Astrocyte (in vitro differentiated cells and primary cell): Measurements from ENCODE around the gene OLIG1. TPM values are rescaled to one million over a fixed set of nuclear protein-coding genes. Genes with fewer than 3 reads are reported as not detected.

Experiments used
- DNase-seq: peaks from one replicate; pipeline ENCODE4 v3.0.0-alpha.2; 2010; ENCODE audit warnings: low read depth
- FAIRE-seq: peaks from 2 replicates; lab custom pipeline; 2011; peaks lifted over from hg19 to GRCh38; lab: Jason Lieb, UNC
- H2AFZ ChIP-seq: 2 replicates; pipeline ENCODE4 v1.6.0; 2012; ENCODE audit warnings: low read depth, low read length, inconsistent platforms
- H3K27ac ChIP-seq: 2 replicates; pipeline ENCODE4 v1.5.1; 2011; ENCODE audit warnings: low read depth, low read length, inconsistent platforms
- H3K27me3 ChIP-seq: 2 replicates; pipeline ENCODE4 v1.6.0; 2011; ENCODE audit warnings: low read length, inconsistent platforms; ENCODE audit not compliant: insufficient read depth
- H3K36me3 ChIP-seq: 2 replicates; pipeline ENCODE4 v1.5.1; 2011; ENCODE audit warnings: low read length, inconsistent platforms; ENCODE audit not compliant: insufficient read depth
- H3K4me1 ChIP-seq: 2 replicates; pipeline ENCODE4 v1.5.1; 2011; ENCODE audit warnings: low read length, inconsistent platforms; ENCODE audit not compliant: insufficient read depth
- H3K4me2 ChIP-seq: 2 replicates; pipeline ENCODE4 v1.6.0; 2012; ENCODE audit warnings: low read length, inconsistent platforms
- H3K4me3 ChIP-seq: 2 replicates; pipeline ENCODE4 v1.5.1; 2011; ENCODE audit warnings: low read depth, mild to moderate bottlenecking, low read length, inconsistent platforms; ENCODE audit not compliant: insufficient read depth
- H3K79me2 ChIP-seq: 2 replicates; pipeline ENCODE4 v1.6.0; 2012; ENCODE audit warnings: mild to moderate bottlenecking, low read length, inconsistent platforms; ENCODE audit not compliant: insufficient read depth
- H3K9ac ChIP-seq: 2 replicates; pipeline ENCODE4 v1.6.0; 2012; ENCODE audit warnings: mild to moderate bottlenecking, low read length, inconsistent platforms
- H3K9me3 ChIP-seq: 2 replicates; pipeline ENCODE4 v1.5.1; 2012; ENCODE audit warnings: low read depth, mild to moderate bottlenecking, low read length, inconsistent platforms; ENCODE audit not compliant: insufficient read depth
- H4K20me1 ChIP-seq: 2 replicates; pipeline ENCODE4 v1.6.0; 2012; ENCODE audit warnings: low read length, inconsistent platforms; ENCODE audit not compliant: insufficient read depth
- H3K27ac Mint-ChIP-seq: one replicate; pipeline ENCODE4 v1.8.0; 2021; ENCODE audit warnings: mild to moderate bottlenecking, mixed read lengths; ENCODE audit not compliant: unreplicated experiment
- H3K27me3 Mint-ChIP-seq: one replicate; pipeline ENCODE4 v1.8.0; 2021; ENCODE audit warnings: low read depth, mixed read lengths; ENCODE audit not compliant: unreplicated experiment
- H3K36me3 Mint-ChIP-seq: one replicate; pipeline ENCODE4 v1.8.0; 2021; ENCODE audit warnings: low read depth, mixed read lengths; ENCODE audit not compliant: unreplicated experiment
- H3K4me1 Mint-ChIP-seq: one replicate; pipeline ENCODE4 v1.8.0; 2021; ENCODE audit warnings: low read depth, mixed read lengths; ENCODE audit not compliant: unreplicated experiment
- H3K4me3 Mint-ChIP-seq: one replicate; pipeline ENCODE4 v1.8.0; 2021; ENCODE audit warnings: mild to moderate bottlenecking, moderate library complexity, mixed read lengths; ENCODE audit not compliant: unreplicated experiment
- H3K9me3 Mint-ChIP-seq: one replicate; pipeline ENCODE4 v1.8.0; 2021; ENCODE audit warnings: mild to moderate bottlenecking, mixed read lengths; ENCODE audit not compliant: unreplicated experiment
- EZH2 ChIP-seq: IDR thresholded peaks from 2 replicates; pipeline ENCODE4 v1.6.1; 2012; ENCODE audit warnings: mild to moderate bottlenecking, low read length, inconsistent platforms; ENCODE audit not compliant: insufficient read depth
- total RNA-seq: library from RNA; stranded (reverse); gene quantifications from 2 replicates; pipeline ENCODE4 v1.2.1, GENCODE V29; 2021
- TF ChIP-seq, protein P1 (sequence below): IDR thresholded peaks from 2 replicates; pipeline ENCODE4 v1.5.1; 2011; ENCODE audit warnings: low read depth, mild to moderate bottlenecking, inconsistent platforms, low read length, moderate library complexity; ENCODE audit not compliant: insufficient read depth

OLIG1 gene
- total RNA-seq, 1 donor from 2014 or later, result not detected

DNA sequence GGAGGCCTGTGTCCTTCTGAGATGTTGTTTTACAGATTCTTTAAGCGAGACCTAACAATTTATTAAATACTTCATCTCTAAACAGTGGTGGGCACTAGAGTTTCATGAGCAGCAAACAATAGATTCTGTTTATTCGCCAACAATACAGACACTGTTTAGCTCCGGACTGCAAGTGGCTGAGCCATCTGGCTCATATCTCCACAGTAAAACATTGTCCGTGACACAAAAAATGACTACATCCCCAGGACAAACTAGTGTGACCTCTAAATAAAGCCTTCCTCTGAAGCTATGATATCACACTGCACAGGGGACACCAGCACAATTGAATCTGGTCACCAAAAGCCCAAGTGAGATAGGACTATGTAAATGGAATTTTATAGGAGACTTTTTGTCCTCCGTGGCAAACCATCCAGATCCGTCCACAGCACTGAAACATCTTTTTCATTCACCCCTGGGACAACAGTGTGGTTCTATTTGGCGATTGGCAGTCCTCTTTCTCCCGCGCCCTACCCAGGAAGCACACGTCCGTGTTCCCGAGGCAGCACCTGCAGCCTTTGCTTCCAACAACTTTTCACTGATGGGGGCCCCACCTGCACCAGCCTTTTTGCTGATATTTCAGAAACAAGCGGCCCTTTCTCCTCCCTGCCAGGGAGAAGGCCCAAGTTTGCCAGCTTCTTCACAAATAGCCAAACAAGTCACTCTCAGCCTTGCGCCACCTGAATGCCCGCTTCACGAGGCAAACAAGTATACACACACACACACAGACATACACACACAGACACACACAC, 47.4 kb downstream of the OLIG1 start:
- Mint-ChIP-seq H3K27me3 (peaks cover 52% of the 10 kb centered on the region), H3K27ac (no peak overlapping the region), H3K4me3 (no peak overlapping the region), H3K36me3 (no peaks in the 10 kb centered on the region), H3K4me1 (peaks cover 6% of the 10 kb centered on the region), H3K9me3 (peaks cover 2% of the 10 kb centered on the region)
- DNase-seq (no peak), FAIRE-seq (no peak)
- H3K27ac ChIP-seq, result no peak overlapping the region
- H3K79me2 ChIP-seq, result no peaks in the 10 kb centered on the region
- TF ChIP-seq EZH2, result no peak
- TF ChIP-seq, protein P1, sequence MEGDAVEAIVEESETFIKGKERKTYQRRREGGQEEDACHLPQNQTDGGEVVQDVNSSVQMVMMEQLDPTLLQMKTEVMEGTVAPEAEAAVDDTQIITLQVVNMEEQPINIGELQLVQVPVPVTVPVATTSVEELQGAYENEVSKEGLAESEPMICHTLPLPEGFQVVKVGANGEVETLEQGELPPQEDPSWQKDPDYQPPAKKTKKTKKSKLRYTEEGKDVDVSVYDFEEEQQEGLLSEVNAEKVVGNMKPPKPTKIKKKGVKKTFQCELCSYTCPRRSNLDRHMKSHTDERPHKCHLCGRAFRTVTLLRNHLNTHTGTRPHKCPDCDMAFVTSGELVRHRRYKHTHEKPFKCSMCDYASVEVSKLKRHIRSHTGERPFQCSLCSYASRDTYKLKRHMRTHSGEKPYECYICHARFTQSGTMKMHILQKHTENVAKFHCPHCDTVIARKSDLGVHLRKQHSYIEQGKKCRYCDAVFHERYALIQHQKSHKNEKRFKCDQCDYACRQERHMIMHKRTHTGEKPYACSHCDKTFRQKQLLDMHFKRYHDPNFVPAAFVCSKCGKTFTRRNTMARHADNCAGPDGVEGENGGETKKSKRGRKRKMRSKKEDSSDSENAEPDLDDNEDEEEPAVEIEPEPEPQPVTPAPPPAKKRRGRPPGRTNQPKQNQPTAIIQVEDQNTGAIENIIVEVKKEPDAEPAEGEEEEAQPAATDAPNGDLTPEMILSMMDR, result no peak
- H3K9me3 ChIP-seq, result no peaks in the 10 kb centered on the region
- H4K20me1 ChIP-seq, result no peaks in the 10 kb centered on the region
- H3K4me2 ChIP-seq, result no peak overlapping the region
- no peaks in the 10 kb centered on the region for H3K36me3 ChIP-seq
- no peak overlapping the region for H3K4me3 ChIP-seq
- no peak overlapping the region for H3K9ac ChIP-seq
- no peak overlapping the region for H2AFZ ChIP-seq
- H3K27me3 ChIP-seq, result peaks cover 71% of the 10 kb centered on the region
- H3K4me1 ChIP-seq, result no peaks in the 10 kb centered on the region

Other genes with a start within 250 kb of the OLIG1 start
- gene OLIG2, start 44.2 kb upstream of the OLIG1 start, total RNA-seq, result 2.5 and 2.6 TPM in 2 replicates
- 23.3 and 26.7 TPM in 2 replicates for gene IFNAR2, start 159.8 kb downstream of the OLIG1 start, total RNA-seq
- gene IL10RB, start 196.2 kb downstream of the OLIG1 start, total RNA-seq, result 14.0 and 17.0 TPM in 2 replicates